DMS53 (cell line): ENCODE data around the gene IP6K3.

Source experiments
- DNase-seq: peaks from one replicate; lab custom pipeline; 2025; lab: John Stamatoyannopoulos, UW

Gene IP6K3

DNA sequence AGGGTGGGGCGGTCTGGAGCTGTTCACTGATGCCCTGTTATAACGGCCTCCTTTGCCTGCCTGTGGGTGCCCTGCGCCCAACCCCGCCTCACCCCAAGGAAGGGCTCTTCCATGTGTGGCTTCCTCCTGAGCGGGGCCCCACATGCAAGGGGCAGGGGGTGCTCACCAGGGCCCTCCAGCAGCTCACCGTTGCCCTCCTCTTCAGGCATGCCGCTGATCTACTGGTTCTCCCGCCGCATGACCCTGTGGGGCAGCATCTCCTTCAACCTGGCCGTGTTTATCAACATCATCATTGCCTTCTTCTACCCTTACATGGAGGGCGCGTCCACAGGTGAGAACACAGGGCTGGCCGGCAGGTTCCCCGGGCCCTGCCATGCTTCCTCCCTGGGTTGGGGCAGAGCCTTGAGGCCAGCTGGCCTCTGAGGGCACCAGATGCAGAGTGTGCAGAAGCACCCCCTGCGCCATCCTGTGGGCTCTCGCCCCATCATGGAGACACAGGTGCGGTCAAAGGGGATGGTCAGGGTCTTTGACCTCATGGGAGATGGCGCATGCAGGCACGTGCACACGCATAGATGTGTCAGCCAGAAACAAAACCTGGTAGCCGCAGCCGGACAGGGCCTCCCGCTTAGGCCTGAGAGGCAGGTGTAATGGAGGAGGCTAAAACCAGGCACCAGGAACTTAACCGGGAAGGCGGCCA is 58.1 kb downstream of the IP6K3 start:
- no peak for DNase-seq

DNA sequence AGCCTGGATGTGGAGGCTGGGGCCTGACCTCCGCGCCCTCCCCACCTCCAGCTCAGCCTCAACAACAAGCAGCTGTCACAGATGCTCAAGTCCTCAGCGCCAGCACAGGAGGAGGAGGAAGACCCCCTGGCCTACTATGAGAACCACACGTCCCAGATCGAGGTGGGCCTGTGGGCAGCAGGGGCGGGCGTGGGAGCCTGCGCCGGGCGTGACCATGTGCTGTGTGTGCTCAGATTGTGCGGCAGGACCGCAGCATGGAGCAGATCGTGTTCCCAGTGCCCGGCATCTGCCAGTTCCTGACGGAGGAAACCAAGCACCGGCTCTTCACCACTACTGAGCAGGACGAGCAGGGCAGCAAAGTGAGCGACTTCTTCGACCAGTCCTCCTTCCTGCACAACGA is 58.7 kb downstream of the IP6K3 start:
- DNase-seq, result no peak

DNA sequence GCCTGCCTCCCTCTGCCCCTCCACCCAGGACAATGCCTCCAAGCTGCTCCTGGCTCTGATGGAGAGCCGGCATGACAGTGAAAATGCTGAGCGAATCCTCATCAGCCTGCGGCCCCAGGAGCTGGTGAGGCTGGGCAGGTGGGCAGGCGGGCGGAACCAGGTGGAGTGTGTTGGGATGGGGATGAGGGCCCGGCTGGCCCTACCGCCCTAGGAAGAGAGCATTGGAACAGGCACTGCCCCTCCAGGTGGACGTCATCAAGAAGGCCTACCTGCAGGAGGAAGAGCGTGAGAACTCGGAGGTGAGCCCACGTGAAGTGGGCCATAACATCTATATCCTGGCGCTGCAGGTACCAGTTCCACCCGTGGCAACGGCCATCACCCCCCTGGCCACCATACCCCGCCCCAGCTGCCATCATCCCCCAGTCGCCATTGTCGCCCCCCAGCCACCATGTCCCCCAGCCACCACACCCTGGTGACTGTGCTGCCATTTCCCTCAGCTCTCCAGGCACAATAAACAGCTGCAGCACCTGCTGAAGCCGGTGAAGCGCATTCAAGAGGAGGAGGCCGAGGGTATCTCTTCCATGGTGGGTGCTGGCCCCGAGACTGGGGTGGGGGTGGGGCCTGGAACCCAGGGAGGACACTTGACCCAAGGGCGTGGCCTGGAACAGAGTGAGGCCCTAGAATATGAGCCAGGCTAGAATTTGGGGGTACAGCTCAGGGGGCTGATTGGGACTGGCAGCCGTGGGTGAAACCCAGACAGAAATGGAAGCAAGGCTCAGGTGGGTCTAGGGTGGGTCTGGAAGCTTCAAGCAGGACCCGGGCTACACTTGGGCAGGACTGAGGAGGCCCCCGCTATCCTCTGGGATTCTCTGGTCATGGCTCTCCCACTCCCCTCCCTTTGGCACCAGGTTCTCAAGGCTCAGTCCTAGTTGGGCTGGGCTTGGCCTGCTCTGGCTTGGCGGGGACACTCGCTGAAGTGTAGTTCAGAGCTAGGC is 59.4 kb downstream of the IP6K3 start:
- DNase-seq, result no peak

DNA sequence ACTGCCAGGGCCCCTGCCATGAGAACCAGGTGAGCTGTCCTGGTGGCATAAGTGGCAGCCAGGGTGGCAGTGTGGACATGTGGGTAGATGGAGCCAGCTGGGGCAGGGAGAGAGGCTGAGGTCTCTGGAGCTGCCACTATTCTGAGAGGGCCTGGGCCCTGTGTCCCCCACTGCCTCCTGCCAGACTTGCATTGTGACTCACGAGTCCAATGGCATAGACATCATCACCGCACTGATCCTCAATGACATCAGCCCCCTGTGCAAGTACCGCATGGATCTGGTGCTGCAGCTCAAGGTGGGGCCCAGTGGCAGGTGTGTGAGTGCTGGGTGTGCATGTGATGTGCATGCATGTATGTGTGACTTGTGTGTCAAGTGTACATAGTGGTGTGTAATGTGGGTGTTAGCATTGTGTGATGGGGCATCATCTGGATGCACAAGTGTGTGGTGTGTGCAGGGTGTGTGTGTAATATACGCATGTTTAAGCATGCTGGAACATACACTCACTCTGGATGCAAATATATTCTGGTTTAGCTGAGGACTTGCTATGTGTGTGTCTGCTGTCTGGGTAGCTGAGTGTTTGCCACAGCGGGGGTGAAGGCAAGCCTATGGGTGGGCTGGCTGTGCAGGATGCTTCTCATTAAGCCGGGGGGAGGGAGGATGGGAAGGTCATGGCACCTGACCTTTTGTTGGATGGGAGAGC is 60.3 kb downstream of the IP6K3 start:
- no peak for DNase-seq

DNA sequence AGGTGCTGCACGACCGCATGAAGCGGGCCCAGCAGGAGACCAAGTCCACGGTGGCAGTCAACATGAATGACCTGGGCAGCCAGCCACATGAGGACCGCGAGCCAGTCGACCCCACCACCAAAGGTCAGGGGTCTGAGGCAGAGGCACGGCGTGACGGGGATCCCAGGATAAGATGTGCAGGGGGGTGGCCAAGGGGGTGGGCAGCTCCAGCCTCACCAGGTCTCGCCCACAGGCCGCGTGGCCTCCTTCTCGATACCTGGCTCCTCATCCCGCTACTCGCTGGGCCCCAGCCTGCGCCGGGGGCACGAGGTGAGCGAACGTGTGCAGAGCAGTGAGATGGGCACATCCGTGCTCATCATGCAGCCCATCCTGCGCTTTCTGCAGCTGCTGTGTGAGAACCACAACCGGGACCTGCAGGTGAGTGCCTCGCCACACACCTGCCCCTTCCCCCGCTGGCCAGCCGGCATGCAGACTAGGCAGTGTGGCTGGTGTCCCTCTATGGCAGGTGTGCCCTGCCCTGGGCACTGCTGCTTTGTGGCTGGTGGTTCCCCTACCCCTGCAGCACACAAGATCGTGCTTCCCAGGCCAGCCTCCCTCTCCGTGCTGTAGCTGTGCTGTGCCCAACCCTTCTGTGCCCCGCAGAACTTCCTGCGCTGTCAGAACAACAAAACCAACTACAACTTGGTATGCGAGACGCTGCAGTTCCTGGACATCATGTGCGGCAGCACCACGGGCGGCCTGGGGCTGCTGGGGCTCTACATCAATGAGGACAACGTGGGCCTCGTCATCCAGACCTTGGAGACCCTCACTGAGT is 61.1 kb downstream of the IP6K3 start:
- DNase-seq, result no peak

DNA sequence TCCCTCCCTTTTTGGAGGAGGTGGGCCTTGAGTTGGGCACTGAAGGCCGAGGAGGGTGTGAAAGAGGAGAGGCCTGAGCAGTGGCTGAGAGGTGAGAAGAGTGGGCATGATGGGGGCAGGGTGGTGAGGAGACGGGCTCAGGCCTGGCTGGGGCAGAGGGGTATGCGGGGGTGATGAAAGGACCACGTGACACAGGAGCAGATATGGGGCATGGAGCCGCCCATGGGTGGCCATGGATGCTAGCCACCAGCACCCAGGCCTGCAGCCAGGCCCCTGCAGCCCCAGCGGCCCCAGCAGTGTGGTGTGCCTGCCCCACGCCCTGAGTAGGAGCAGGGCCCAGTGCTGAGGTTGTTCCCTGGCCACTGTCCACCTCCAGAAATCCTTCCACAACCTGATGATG is 61.7 kb downstream of the IP6K3 start:
- DNase-seq, result no peak

DNA sequence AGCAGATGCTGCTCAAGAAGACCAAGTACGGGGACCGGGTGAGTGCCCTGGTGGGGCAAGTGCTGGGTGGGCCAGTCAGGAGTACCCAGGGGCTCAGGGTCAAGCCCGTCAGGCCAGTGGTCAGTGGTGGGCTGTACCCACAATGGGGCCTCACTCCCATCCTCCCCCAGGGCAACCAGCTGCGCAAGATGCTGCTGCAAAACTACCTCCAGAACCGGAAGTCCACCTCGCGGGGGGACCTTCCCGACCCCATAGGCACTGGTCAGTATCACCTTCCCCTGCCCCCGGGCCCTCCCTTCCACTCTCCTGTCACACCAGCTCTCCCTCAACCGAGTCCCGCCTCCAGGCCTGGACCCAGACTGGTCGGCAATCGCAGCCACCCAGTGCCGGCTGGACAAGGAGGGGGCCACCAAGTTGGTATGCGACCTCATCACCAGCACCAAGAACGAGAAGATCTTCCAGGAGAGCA is 62.2 kb downstream of the IP6K3 start:
- no peak for DNase-seq

DNA sequence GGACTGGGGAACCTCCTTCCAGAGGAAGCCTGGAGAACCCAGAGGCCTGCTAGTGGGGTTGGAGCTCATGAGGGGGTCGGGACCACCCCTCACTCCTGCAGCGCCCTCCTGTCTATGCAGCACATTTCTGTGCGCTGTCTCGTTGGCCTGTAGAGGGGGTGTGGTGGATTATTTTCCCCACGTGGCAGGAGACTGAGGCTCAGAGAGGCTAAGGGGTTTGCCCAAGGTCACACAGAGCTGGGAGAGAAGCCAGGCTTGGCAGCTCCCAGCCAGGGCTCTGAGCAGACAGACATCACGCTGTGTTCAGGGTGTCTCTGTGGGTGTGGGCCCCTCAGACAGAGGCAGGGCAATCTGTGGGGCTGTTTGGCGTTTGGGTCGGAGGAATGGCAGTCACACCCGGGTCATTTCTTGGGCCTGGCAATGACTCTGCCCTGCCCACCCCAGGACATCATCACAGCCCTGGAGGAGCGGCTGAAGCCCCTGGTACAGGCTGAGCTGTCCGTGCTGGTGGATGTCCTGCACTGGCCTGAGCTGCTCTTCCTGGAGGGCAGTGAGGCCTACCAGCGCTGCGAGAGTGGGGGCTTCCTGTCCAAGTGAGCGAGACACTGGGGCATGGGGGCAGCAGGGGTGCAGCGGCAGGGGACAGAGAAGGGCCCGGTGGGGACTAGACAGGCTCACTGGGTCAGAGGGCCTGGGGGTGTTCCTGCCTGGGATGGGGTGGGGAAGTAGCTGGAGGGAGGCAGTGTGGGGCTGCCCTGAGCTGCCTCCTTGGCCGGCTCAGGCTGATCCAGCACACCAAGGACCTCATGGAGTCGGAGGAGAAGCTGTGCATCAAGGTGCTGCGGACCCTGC is 62.9 kb downstream of the IP6K3 start:
- DNase-seq, result no peak

DNA sequence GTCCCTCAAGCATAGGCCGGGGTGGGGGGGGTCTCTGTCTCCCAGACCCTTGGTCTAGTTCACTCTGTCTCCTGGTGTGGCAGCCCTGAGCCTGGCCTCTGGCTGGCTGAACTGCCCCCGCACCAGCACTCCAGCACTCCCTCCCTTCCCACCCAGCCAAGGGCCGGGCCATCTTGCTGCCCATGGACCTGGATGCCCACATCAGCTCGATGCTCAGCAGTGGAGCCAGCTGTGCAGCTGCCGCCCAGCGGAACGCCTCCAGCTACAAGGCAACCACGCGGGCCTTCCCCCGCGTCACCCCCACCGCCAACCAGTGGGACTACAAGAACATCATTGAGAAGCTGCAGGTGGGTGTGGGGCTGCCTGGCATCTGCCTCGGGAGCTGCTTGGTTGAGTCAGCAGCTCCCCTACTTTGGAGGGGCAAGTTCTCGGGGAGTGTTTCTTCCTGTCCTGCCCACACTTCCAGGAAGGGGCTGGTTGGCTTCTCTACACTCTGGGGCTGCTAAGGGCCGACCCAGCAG is 63.6 kb downstream of the IP6K3 start:
- DNase-seq, result no peak

DNA sequence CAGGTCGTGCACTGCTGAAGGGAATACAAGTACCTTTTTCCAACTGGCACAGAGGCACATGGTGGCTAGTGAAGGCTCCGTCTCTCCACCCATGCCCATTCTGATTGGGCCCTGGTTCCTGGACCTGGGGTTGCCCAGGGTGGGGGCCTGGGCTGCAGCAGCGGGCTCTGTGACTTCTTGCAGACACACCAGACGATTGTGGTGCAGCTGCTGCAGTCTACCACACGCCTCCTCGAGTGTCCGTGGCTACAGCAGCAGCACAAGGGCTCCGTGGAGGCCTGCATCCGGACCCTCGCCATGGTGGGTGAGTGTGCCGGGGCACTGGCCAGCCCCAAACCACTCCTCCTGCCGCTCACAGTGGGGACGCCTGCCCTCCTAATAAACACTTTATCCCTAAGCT is 64.4 kb downstream of the IP6K3 start:
- DNase-seq, result no peak

DNA sequence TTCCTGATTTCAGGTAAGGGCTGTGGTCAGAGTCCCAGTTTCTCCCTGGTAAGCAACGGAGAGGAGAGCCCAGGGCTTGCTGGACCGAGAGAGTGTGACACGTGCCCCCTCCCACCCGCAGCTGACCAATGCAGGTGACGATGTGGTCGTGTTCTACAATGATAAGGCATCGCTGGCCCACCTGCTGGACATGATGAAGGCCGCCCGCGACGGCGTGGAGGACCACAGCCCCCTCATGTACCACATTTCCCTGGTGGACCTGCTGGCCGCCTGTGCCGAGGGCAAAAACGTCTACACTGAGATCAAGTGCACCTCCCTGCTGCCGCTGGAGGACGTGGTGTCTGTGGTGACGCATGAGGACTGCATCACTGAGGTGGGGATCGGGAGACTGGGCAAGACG is 66.9 kb downstream of the IP6K3 start:
- no peak for DNase-seq

DNA sequence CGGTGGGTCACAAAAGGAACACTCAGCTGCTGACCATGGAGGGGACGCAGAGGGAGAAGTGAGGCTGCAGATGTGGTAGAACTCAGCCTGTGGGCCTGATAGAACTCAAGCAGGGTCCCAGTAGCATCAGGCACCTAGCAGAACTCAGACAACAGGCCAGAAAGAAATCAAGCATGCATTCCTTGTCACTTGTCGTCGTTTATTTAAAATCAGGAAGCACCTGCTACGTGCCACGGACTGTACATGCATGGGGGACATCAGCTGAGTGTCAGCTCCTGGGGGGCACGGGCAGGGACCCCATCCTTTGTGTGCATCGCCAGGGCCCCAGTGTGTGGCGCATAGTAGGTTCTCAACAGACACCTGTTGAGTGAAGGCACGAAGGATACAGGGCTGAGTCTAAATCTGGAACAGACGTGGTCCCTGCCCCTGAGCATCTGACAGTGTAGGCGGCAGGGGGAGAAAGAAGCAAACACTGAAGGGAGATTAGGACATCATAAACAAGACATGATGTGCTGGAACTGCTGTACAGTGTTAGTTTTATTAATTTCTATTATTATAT is 67.7 kb downstream of the IP6K3 start:
- no peak for DNase-seq

DNA sequence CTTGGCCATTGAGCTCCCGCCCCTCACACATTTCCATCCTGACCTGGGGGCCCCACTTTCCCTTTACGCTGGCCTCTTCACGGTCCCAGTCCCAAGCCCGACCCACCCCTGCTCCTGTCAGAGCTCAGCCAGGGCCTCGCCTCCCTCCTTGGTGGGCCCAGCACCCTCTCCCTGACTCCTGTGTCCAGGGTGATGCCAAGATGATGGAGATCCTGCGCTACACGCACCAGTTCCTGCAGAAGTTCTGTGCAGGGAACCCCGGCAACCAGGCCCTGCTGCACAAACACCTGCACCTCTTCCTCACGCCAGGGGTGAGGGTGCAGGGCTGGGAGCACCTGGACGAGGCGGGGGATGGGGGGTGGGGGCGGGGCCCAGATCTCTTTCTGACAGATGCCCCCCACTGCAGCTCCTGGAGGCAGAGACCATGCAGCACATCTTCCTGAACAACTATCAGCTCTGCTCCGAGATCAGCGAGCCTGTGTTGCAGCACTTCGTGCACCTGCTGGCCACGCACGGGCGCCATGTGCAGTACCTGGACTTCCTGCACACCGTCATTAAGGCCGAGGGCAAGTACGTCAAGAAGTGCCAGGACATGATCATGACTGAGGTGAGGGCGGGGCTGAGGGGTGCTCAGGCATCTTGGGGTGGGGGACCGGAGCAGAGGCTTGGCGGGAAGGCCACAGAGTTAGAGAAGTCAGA is 68.3 kb downstream of the IP6K3 start:
- no peak for DNase-seq

DNA sequence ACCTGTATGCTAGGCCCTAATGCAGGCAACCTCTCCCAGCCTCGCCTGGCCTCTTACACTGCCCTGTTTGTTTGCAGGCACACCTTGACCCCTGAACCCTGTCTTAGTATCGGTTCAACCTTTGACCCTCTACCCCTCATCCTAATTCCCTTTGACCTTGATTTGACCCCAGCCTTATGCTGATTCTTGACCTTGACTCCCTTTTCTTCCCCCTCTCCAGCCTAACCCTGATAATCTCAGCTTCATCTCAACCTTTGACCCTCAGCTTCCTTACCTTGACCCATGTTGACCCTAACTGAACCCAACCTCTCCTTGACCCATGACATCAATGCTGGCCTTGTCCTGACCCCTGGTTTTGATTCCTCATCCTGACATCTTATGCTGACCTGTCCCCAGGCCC is 69.0 kb downstream of the IP6K3 start:
- no peak for DNase-seq

DNA sequence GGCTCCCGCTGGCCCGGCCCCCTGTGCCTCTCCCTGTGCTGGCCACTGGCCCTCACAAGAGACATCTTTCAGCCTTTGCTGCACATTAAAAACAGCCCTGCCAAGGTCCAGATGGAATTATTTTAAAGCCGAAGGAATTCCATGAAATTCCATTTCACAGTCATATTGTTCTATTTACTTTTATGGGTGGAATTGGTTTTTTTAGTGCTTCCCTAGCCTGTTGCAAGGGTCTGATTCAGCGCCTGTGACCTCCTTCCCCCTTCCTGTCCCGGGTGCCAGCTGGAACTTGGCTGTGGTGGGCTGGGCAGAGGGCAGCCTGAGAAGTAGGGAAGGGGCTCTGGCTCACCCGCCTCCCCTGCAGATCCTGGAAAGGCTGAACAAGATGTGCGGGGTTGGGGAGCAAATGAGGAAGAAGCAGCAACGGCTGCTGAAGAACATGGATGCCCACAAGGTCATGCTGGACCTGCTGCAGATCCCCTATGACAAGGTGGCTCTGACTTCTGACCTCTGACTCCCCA is 69.5 kb downstream of the IP6K3 start:
- DNase-seq, result no peak

DNA sequence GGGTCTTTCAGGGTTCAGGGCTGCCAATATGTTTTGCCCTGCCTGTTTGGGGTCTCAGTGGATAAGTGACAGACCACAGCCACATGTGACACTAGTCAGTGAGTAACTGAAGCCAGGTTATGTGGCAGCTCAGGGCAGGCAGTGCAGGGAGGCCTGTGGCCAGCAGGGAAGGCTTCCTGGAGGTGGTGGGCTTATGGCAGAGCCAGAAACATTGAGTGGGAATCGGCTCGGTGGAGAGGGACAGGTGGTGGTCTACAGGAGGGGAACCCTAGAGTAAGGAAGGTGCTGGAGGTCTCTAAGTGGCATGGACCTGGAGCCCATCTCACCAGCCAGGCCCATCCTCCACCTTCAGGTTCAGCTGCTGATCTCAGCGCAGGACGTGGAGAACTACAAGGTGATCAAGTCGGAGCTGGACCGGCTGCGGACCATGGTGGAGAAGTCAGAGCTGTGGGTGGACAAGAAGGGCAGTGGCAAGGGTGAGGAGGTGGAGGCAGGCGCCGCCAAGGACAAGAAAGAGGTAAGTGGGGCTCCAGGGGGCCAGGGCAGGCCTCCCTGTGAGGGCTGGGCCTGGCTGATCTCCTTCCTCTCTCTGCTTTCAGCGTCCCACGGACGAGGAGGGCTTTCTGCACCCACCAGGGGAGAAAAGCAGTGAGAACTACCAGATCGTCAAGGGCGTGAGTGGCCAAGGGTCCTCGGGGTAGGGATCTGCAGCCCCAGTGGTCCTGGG is 70.1 kb downstream of the IP6K3 start:
- no peak for DNase-seq

DNA sequence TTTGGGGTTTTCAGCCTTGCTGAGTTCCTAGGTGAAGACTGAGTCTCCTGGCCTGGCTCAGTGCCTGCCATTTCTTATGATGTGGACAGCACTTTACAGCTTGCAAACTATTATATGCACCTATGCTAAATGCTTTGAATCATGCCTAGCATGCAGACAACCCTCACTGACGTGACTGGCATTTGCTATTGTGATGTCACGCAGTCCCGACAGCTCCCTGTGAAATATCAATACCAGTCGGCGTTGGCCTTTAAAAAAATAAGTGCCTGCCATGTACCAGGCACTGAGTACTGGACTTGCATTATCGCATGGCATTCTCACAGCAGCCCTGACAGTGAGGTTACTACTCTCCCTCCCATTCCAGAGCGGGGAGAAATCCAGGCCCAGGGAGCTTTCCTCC is 70.7 kb downstream of the IP6K3 start:
- no peak for DNase-seq

DNA sequence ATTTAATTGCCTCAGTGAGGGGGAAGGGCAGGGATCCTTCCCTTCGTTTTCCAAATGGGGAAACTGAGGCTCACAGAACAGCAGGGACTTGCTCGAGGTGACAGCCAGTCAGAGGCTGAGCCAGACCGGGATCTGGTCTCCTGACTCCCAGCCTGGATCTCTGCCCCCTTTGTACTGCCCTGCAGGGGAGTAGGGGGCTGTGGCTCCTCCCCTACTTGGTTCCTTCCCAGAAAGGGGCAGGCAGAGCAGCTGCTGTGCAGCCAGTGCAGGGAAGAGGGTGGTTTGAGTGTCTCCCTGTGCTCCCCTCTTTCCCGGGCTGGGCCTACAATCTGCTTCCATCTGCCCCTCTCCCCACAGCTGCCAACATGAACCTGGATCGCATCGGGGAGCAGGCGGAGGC is 72.9 kb downstream of the IP6K3 start:
- DNase-seq, result no peak

DNA sequence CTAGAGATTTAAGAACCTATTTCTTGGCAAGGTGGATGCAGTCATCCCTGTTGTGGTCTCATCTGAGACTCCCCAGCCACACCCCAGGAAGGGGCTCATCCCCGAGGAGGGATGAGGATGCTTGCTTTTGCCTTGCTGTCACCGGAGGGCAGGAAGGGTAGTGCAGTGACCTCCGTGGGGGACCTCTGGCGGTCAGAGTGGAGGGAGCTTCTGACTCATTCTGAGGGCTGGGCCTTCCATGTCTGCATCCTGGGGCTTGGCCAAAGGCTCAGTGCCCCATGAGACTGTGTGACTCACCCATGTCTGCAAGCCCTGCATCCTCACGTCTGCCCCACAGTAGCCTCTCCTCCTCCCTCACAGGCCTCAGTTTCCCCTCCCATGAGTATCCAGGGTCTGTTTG is 73.9 kb downstream of the IP6K3 start:
- DNase-seq, result peak; percentile 71
